ENCODE data around the gene ZDHHC5.

The ZDHHC5 gene

GRCh38 chr11:57728829-57729228 is 60.9 kb downstream of the ZDHHC5 start:
- H3K4me1 Mint-ChIP-seq = peaks cover 25% of the 10 kb centered on the region

DNA sequence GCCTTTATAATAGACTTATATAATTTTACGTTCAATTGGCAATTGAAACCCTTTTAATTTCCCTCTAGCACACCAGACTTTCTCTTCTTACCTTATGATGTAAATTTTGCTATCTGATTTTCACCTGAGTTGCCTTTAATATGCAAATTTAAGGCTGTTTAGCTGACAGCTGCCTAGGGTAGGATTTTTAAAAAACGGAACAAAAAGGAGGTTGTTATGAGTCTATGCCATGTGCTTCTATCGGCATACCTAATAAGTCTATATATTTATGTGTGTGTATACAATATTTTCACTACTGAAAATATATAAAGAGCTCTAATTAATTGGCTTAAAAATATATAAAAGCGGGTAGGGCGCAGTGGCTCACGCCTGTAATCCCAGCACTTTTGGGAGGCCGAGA is 61.6 kb downstream of the ZDHHC5 start:
- Mint-ChIP-seq H3K27ac (no peak overlapping the region), H3K36me3 (no peaks in the 10 kb centered on the region), H3K4me3 (no peak overlapping the region), H3K9me3 (no peaks in the 10 kb centered on the region), H3K27me3 (no peaks in the 10 kb centered on the region), H3K4me1 (peaks cover 25% of the 10 kb centered on the region)

More at GRCh38 chr11:57728829-57729228, 60.9 kb downstream of the ZDHHC5 start:
- no peak overlapping the region for H3K27ac Mint-ChIP-seq
- H3K9me3 Mint-ChIP-seq = no peaks in the 10 kb centered on the region
- H3K27me3 Mint-ChIP-seq = no peaks in the 10 kb centered on the region
- H3K36me3 Mint-ChIP-seq = no peaks in the 10 kb centered on the region
- no peak overlapping the region for H3K4me3 Mint-ChIP-seq

DNA sequence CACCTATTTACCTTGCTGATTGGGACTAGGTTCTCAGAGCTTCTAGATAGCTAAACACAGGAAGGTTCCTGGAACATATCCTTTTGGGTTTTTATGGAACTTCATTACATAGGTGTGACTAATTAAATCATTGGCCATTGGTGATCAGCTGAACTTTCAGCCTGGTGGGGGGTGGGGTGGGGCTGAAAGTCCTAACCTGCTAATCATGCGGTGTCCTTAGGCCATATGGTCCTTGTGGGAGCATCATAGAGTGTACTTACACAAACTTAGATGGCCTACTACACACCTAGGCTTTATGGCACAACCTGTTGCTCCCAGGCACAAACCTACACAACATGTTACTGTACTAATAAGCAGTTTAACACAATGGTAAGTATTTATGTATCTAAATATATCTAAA is 64.7 kb downstream of the ZDHHC5 start:
- Mint-ChIP-seq H3K36me3 (no peaks in the 10 kb centered on the region), H3K4me3 (no peak overlapping the region), H3K27ac (no peak overlapping the region), H3K9me3 (no peaks in the 10 kb centered on the region), H3K4me1 (peaks cover 26% of the 10 kb centered on the region), H3K27me3 (no peaks in the 10 kb centered on the region)

DNA sequence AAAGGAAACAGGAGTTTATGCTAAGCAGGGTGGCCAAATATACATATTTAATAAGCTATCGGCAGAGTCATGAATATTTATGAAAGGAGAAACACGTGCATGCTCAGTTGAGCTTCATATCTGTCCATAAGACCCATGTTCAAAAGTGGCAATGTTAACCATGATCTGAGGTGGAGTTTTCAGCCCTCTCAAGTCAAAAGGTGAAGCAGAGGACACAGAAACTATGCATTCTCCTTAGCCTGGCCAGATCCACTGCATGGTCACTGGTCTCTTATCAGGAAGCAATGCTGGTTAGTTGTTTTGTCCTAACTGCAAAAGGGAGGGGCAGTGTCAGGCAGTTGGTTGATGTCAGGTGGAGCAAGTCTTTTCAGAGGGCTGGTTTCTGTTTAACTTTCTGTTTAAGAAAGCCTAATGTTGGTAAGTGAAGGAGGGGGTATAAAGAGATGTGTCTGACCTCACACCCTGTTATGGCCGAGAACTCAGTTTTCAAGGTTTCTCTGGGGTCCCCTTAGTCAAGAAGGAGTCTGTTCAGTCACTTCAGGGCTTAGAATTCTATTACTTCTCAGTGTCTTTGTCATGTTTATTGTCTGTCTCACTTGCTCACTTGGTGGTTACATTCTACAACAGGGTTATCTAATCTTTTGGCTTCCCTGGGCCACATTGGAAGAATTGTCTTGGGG is 67.8 kb downstream of the ZDHHC5 start:
- H3K36me3 Mint-ChIP-seq = peaks cover 7% of the 10 kb centered on the region
- no peak overlapping the region for H3K4me3 Mint-ChIP-seq

DNA sequence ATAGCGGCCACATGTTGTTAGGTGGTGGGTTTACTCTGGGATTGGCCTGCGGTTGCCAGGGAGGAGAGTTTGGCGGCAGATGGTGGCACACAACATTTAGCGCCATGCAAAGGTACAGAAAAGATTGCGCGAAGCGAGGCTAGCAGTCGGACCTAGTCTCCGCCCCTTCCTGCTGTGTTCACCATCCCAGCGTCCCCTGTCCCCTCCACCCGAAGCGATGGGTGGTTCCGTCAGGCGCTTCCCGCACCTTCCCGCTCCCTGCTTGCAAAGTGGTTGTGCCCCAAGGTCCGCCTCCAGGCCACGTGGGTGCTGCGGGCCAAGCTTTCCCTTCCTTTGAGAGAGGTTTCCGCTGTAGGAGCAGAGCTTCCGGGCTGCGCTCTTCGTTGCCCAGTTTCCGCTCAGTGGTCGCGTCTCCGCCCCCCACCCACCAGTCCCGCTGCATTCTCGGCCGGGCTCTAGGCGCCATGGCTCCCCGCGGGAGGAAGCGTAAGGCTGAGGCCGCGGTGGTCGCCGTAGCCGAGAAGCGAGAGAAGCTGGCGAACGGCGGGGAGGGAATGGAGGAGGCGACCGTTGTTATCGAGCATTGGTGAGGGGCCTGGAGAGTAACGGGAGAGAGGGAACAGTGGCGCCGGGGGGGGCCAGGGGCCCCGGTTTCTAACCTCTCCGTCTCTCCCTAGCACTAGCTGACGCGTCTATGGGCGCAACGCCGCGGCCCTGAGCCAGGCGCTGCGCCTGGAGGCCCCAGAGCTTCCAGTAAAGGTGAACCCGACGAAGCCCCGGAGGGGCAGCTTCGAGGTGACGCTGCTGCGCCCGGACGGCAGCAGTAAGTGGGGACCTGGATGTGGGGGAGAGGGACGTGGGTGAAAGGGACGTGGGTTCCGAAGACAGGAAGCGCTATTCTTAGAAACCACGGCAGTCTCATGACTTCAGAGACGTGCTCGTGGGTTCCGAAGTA is 73.5 kb downstream of the ZDHHC5 start, which contains the start of gene SELENOH:
TSS of gene SELENOH (plus strand) at position 360 of the 955 bp plus-strand sequence. CDS start at position 465, 105 bp downstream.
- no peaks in the 10 kb centered on the region for H3K27me3 Mint-ChIP-seq
- H3K9me3 Mint-ChIP-seq = no peaks in the 10 kb centered on the region
- peaks cover 24% of the 10 kb centered on the region for H3K36me3 Mint-ChIP-seq
- peaks cover 38% of the 10 kb centered on the region for H3K4me1 Mint-ChIP-seq
- H3K27ac Mint-ChIP-seq = peak within 1 kb of the TSS; percentile 97
- H3K4me3 Mint-ChIP-seq = peak within 1 kb of the TSS; percentile 98

More for the DNA sequence above, 67.8 kb downstream of the ZDHHC5 start:
- no peaks in the 10 kb centered on the region for H3K9me3 Mint-ChIP-seq
- peak overlapping the region; percentile 74 for H3K27ac Mint-ChIP-seq
- peaks cover 14% of the 10 kb centered on the region for H3K4me1 Mint-ChIP-seq
- H3K27me3 Mint-ChIP-seq = no peaks in the 10 kb centered on the region

GRCh38 chr11:57742087-57742452 is 74.2 kb downstream of the ZDHHC5 start:
- Mint-ChIP-seq H3K27me3 (no peaks in the 10 kb centered on the region), H3K9me3 (no peaks in the 10 kb centered on the region), H3K4me1 (peaks cover 44% of the 10 kb centered on the region), H3K4me3 (peak overlapping the region; percentile 98), H3K27ac (peak overlapping the region; percentile 97), H3K36me3 (peaks cover 25% of the 10 kb centered on the region)

GRCh38 chr11:57744357-57744756 is 76.4 kb downstream of the ZDHHC5 start:
- H3K9me3 Mint-ChIP-seq = no peaks in the 10 kb centered on the region
- H3K27me3 Mint-ChIP-seq = no peaks in the 10 kb centered on the region
- peaks cover 24% of the 10 kb centered on the region for H3K36me3 Mint-ChIP-seq
- peak overlapping the region; percentile 84 for H3K27ac Mint-ChIP-seq
- peaks cover 57% of the 10 kb centered on the region for H3K4me1 Mint-ChIP-seq
- peak overlapping the region; percentile 74 for H3K4me3 Mint-ChIP-seq

DNA sequence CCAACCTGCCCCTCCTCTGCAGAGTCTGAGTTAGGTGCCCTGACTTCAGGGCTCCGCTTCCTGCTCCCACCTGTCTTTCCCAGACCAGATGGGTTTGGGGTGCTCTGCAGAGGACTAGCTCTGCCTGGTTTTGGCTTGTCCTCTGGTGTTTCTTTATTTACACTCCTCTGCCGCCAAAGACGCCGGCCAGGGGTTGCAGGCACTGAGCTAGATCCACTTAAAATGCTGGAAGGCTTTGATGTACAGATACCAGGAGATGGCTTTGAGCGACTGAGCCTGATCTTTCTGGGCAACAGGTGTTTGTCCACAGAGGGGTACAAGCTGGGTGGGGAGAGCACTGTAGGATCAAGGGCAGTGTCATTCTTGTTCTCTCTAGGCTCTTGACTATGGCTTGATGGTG is 77.3 kb downstream of the ZDHHC5 start:
- no peak overlapping the region for H3K4me3 Mint-ChIP-seq
- peaks cover 22% of the 10 kb centered on the region for H3K36me3 Mint-ChIP-seq
- H3K27ac Mint-ChIP-seq = peak overlapping the region; percentile 90
- peaks cover 57% of the 10 kb centered on the region for H3K4me1 Mint-ChIP-seq
- no peaks in the 10 kb centered on the region for H3K27me3 Mint-ChIP-seq
- no peaks in the 10 kb centered on the region for H3K9me3 Mint-ChIP-seq

DNA sequence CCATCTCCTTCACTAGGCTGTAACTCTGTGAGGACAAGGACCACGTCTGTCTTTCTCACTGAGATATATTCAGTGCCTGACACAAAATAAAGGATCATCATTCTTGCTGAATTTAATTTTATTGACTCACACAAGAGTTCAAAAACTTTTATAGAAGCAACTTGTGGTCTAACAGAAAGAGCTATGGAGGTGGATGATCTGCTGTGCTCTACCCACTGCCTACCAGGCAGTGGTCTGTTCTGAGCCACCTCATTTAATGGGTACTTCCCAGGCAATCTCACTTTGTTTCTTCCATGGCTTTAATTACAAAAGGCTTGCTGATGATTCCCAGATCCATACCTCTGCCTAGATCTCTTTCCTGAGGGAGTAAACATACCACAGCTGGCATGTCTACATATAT is 79.0 kb downstream of the ZDHHC5 start:
- H3K36me3 Mint-ChIP-seq = peaks cover 19% of the 10 kb centered on the region
- H3K4me1 Mint-ChIP-seq = peaks cover 66% of the 10 kb centered on the region
- peak overlapping the region; percentile 89 for H3K27ac Mint-ChIP-seq
- H3K27me3 Mint-ChIP-seq = no peaks in the 10 kb centered on the region
- peak overlapping the region; percentile 24 for H3K4me3 Mint-ChIP-seq
- no peaks in the 10 kb centered on the region for H3K9me3 Mint-ChIP-seq

Data from activated naive CD4-positive, alpha-beta T cell treated with anti-CD3 and anti-CD28 coated beads, Interleukin-2, amount 50 U/mL, for 24 hours (primary cell).